Skin epidermis (tissue), 12 donors: ENCODE data around the gene DDX3X.
"Not testable (repeated sequence)": the region's sequence is repeated elsewhere in the genome, so short reads cannot be mapped to it uniquely, and the experiment has no call there.

Experiments
- H3K27ac ChIP-seq, 21 experiments: fragments of 200-600 bp; sonication (generic) in 11 of 21; one replicate each; pipeline ENCODE4 v1.5.0; 2020; ENCODE audit warnings: mild to moderate bottlenecking in 3 of 21, inconsistent platforms in 2 of 21, moderate library complexity in 2 of 21
- H3K4me3 ChIP-seq, 7 experiments: fragments of 200-600 bp; sonication (generic) in 2 of 7; one replicate each; pipeline ENCODE4 v1.5.0; 2020; ENCODE audit warnings: inconsistent platforms in 2 of 7, mild to moderate bottlenecking in 2 of 7, moderate library complexity in 1 of 7

DDX3X gene

DNA sequence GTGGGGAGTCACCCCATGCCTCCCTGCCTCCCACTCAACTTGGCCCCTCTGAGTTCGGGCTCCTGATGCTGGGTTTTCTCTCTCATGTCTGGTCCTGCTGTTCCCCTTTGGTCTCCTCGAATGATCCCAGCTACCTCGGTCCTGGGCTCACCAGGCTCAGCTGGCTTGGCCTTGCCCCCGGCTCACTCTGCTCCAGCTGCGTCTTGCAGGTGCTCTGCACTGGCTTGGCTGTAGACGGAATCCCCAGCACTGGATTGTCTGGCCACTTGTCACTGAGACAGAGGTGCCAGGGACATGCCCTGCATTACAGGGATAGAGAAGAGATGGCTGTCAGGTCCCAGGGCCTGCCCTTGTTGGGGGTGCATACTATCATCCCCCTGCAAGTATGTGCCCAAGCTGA lies 71.6 kb downstream of the DDX3X start:
- Histone ChIP-seq H3K27ac (no peak overlapping the region), H3K4me3 (no peak overlapping the region)

DNA sequence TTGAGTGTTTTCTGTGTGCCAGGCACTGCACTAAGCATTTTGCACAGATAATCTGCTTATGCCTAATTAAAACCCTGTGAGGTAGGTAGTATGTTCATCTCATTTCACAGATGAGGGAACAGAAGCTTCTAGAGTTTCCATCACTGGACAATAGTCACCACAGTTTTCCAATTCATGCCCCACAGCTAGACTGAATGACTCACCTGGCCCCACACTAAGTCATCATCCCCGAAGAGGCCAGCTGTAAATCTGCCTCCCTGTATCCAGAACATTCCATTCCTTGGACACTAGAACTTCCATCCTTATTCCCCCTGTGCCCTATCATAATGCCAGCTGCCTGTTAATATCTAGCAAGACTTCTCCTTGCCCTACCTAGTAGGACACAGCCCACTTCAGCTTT lies 72.2 kb downstream of the DDX3X start:
- H3K4me3 ChIP-seq, result no peak overlapping the region
- H3K27ac ChIP-seq, result no peak overlapping the region

DNA sequence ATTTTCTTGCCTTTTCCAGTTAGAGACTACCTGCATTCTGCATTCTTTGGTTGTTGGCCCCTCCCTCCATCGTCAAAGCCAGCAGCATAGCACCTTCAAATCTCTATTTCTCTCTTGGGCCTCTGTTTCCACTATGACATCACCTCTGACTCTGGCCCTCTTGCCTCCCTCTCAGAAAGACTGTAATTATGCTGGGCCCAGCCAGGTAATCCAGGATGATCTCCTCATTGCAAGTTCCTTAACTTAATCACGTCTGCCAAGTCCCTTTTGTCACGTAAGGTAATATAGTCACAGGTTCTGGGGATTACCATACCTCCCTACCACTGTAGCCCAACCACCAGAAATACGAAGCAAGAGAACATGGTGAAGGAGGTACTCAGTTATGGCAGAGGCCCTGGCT lies 73.9 kb downstream of the DDX3X start:
- Histone ChIP-seq H3K27ac (no peak overlapping the region), H3K4me3 (no peak overlapping the region)

DNA sequence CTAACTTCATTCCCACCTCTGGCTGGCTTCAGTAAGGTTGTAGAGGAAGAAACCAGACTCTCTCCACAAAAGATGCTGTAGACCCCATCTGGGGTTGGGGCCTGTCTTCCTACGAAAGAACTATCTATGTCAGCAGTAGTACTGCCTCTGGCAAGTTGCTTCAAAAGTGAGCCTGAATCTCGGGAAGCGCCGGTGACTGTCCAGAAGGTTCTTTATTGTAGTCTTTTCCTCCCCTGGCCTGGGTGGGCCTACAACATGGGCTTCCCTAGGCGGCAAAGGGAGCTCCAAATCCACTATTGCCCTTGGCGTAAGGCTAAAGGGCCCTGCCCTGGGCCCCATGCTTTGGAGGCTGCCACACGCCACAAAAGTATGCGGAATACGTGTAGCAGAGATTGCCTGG lies 74.6 kb downstream of the DDX3X start:
- Histone ChIP-seq H3K27ac (no peak overlapping the region), H3K4me3 (no peak overlapping the region)

DNA sequence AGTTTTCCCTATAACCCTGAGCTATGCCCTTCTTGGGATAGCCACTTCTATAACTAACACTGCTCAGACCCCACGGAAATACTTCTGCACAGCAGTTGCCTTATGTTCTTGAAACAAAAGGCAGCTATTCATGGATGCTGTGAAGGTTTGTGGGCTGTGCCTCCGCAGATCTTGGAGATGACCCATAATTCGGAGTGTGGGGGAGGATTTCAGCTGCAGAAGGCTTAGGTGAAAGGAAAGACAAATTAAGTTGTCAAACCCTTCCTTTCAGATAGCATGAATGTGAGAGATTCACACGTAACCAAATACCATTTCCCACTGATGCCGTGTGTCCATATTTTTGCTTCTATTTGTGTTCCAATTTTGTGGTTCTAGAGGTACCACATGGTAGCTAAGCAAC lies 75.0 kb downstream of the DDX3X start:
- H3K4me3 ChIP-seq, result no peak overlapping the region
- no peak overlapping the region for H3K27ac ChIP-seq

DNA sequence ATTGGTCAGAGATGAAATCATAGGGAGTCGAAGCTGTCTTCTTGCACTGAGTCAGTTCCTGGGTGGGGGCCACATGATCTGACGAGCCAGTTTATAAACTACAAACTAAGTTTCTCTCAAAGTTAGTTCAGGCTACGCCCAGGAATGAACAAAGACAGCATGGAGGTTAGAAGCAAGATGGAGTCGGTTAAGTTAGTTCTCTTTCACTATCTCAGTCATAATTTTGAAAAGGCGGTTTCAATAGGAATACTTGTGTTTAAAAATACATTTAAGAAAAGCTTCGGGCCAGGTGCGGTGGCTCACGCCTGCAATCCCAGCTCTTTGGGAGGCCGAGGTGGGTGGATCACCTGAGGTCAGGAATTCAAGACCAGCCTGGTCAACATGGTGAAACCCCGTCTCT lies 77.3 kb downstream of the DDX3X start:
- not testable (repeated sequence) for H3K27ac ChIP-seq, H3K4me3 ChIP-seq

DNA sequence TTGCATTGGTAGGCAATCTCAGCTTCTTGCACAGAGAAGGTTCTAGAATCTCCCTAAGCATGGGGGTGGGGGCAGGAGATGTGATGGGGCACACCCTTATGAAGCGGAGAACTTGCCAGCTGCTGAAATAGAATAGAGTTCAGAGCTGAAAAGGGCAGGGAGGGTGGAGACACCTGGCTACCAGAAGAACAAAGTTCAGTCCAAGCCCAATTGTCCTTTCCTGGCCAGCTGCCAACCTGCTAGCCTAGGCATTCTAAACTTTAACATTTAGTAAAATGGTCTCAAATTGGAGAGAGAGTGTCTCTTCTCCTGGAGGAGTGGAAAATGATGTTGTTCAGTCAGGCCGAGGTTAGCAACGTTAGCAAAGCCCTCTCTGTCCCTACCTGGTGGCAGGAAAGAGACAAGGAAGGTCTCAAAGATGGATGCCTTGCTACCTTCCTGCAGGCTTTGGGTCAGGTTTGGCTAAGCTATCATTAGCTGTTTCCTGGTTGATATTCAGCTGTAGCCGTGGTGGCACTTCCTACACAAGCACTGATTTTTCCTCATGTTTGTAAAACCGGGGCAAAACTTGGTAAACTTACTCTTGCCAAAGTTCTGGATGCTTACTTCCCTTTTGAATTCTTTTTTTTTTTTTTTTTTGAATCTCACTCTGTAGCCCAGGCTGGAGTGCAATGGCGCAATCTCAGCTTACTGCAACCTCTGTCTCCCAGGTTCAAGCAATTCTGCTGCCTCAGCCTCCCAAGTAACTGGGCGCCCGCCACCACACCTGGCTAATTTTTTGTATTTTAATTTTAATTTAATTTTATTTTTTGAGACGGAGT lies 78.5 kb downstream of the DDX3X start:
- Histone ChIP-seq H3K27ac (no peak overlapping the region), H3K4me3 (no peak overlapping the region)
